MM.1S (cell line): ENCODE measurements around the gene FOXI1.

ENCODE experiments used
- CTCF ChIP-seq: fragments of 300-600 bp; sonication (generic); IDR thresholded peaks from 2 replicates; pipeline ENCODE4 v1.5.1; 2016; ENCODE audit warnings: antibody characterized with exemption, low read length, mixed read lengths
- EZH2phosphoT487 ChIP-seq: fragments of 300-600 bp; sonication (generic); IDR thresholded peaks from 2 replicates; pipeline ENCODE4 v1.6.1; 2018; ENCODE audit warnings: antibody characterized with exemption, low read length

DNA sequence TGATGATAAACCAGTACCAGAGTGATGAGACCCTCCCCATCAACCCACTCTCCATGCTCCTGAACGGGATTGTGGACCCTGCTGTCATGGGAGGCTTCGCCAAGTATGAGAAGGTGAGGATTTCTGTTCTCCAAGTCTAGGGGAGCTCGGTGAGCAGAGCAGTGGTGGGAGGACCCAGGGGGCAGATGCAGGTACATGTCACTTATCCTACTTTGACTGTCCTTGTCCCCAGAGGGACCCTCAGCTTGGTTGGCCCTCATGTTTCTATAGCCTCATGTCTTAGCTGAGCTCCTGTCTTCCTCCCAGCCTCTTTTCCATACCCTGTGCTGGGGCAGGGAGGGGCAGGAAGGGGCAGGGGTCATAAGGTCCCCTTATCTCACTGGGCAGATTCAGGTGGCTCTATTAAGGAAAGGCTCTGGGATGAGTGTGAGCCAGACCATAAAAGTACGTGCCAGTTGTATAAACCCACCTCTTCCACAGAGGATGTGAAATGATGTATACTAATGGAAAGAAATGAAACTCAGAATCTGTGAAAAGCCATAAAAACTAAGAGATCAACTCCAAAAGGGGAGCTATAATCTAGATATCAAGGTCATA, 38.0 kb upstream of the FOXI1 start:
- TF ChIP-seq CTCF = no peak
- no peak for TF ChIP-seq EZH2phosphoT487
